ENCODE data around the gene NINJ2. TPM values are rescaled to one million over a fixed set of nuclear protein-coding genes. Genes with fewer than 3 reads are reported as not detected.

NINJ2 gene
- total RNA-seq, 2 experiments from 2014 or later = 5.1 to 7.5 TPM

DNA sequence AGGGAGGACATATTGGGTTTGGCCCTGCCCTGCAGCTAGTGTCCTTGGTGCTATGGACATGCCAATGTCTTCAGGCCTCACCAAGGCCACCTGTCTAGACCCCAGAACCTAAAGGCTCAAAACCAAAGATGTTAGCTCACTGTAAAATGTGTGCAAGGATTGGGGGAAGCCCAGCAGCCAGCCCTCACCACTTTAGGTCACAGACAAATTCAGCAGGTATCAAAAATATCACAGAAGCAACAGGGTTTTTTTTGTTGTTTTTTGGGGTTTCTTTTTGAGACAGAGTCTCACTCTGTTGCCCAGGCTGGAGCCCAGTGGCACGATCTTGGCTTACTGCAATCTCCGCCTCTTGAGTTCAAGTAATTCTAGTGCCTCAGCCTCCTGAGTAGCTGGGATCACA is 29.0 kb upstream of the NINJ2 start:
- peaks cover 3% of the 10 kb centered on the region for H3K4me1 Mint-ChIP-seq (ENCODE audit: low read depth)
- ChIA-PET POLR2A (interaction anchor here (0.6 kb wide), 1 partner anchor 228 kb away, joined by 4 read pairs; no protein-coding TSS in a partner anchor), CTCF (no interaction called here)
- H3K27me3 Mint-ChIP-seq = no peaks in the 10 kb centered on the region
- peaks cover 2% of the 10 kb centered on the region for H3K9me3 Mint-ChIP-seq
- no peak overlapping the region for H3K27ac Mint-ChIP-seq
- intact Hi-C loops (cut with micrococcal nuclease) = no loop called here
- H3K36me3 Mint-ChIP-seq = no peaks in the 10 kb centered on the region
- DNase-seq = no peak
- no peak overlapping the region for H3K4me3 Mint-ChIP-seq

DNA sequence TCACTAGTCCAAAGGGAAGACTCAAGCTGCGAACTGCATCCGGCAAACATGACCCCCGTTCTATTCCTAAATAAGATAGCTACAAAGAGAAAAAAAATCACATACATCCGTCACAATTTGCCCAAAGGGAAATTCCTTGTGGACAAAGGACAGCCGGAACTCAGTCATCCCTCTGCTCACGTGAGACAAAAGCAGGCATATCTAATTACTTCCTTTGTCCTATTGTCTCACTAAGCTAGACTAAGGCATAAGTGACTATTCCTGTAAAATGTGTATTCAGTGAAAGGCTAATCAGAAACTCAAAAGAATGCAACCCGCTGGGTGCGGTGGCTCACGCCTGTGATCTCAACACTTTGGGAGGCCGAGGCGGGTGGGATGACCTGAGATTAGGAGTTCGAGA is 27.2 kb upstream of the NINJ2 start:
- Mint-ChIP-seq H3K27ac (no peak overlapping the region), H3K4me3 (no peak overlapping the region), H3K36me3 (no peaks in the 10 kb centered on the region), H3K9me3 (no peaks in the 10 kb centered on the region), H3K4me1 (ENCODE audit: low read depth) (peaks cover 14% of the 10 kb centered on the region), H3K27me3 (no peaks in the 10 kb centered on the region)
- CTCF ChIA-PET = interaction anchor here (0.7 kb wide), 1 partner anchor 101 kb away, joined by 3 read pairs; no protein-coding TSS in a partner anchor
- intact Hi-C loops (cut with micrococcal nuclease) = no loop called here
- no peak for DNase-seq
- POLR2A ChIA-PET = no interaction called here

DNA sequence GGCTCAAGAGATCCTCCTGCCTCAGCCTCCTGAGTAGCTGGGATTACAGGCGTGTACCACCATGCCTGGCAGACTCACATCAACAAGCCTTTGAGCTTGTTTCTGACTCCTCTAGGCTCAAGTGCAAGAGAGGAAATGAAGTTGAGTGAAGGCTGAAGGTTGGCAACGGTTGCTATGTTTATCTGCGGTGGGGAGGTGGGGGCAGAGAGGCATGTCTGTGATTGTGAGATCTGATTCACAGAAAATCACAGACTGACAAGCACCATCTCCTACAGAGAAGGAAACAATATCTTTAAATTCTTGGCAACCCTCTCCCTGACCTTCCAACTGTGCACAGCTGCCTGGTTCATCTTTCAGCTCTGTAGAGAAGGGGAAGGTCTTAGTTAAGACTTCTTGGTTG is 22.1 kb upstream of the NINJ2 start:
- H3K4me1 Mint-ChIP-seq (ENCODE audit: low read depth) = peaks cover 36% of the 10 kb centered on the region
- H3K36me3 Mint-ChIP-seq = no peaks in the 10 kb centered on the region

DNA sequence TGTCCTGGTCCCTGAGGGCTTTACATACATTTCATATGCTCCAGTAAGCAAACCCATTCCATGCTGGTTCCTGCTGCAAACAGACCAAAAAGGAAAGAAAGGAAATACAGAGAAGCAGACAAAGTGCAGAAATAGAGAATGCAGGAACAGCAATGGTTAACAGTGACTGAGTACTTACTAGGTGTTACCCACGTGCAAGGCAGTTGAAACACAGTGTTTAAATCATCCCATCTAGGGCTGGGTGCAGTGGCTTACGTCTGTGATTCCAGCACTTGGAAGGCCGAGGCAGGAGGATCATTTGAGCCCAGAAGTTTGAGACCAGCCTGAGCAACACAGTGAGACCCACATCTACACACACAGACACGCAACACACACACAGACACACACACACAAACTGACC is 21.2 kb upstream of the NINJ2 start:
- H3K36me3 Mint-ChIP-seq = no peaks in the 10 kb centered on the region
- no peak overlapping the region for H3K27ac Mint-ChIP-seq
- H3K27me3 Mint-ChIP-seq = no peaks in the 10 kb centered on the region
- ChIA-PET CTCF (interaction anchor here (1.9 kb wide), 1 partner anchor 67 kb away, joined by 6 read pairs; no protein-coding TSS in a partner anchor), POLR2A (interaction anchor here (0.6 to 1.5 kb wide), 2 partner anchors 8 to 420 kb away, joined by 3 to 5 read pairs; no protein-coding TSS in a partner anchor)
- no peaks in the 10 kb centered on the region for H3K9me3 Mint-ChIP-seq
- no peak overlapping the region for H3K4me3 Mint-ChIP-seq
- H3K4me1 Mint-ChIP-seq (ENCODE audit: low read depth) = peaks cover 42% of the 10 kb centered on the region
- DNase-seq = no peak
- intact Hi-C loops (cut with micrococcal nuclease) = loop anchor here (2.0 kb wide), 1 partner anchor 16 kb away; no protein-coding TSS in a partner anchor

More for the DNA sequence above, 22.1 kb upstream of the NINJ2 start:
- ChIA-PET CTCF (interaction anchor here (1.0 to 2.8 kb wide), 6 partner anchors 17 to 69 kb away, joined by 3 to 24 read pairs (median 5); partner anchors contain the start of gene WNK1), POLR2A (interaction anchor here (0.7 to 2.0 kb wide), 9 partner anchors 9 to 109 kb away, joined by 3 to 12 read pairs (median 5); no protein-coding TSS in a partner anchor)
- no peaks in the 10 kb centered on the region for H3K9me3 Mint-ChIP-seq
- intact Hi-C loops (cut with micrococcal nuclease) = loop anchor here (1.0 to 2.0 kb wide), 4 partner anchors 11 to 67 kb away; partner anchors contain the start of gene WNK1
- no peak overlapping the region for H3K4me3 Mint-ChIP-seq
- no peaks in the 10 kb centered on the region for H3K27me3 Mint-ChIP-seq
- H3K27ac Mint-ChIP-seq = peak overlapping the region; percentile 77
- peak; percentile 92 for DNase-seq

DNA sequence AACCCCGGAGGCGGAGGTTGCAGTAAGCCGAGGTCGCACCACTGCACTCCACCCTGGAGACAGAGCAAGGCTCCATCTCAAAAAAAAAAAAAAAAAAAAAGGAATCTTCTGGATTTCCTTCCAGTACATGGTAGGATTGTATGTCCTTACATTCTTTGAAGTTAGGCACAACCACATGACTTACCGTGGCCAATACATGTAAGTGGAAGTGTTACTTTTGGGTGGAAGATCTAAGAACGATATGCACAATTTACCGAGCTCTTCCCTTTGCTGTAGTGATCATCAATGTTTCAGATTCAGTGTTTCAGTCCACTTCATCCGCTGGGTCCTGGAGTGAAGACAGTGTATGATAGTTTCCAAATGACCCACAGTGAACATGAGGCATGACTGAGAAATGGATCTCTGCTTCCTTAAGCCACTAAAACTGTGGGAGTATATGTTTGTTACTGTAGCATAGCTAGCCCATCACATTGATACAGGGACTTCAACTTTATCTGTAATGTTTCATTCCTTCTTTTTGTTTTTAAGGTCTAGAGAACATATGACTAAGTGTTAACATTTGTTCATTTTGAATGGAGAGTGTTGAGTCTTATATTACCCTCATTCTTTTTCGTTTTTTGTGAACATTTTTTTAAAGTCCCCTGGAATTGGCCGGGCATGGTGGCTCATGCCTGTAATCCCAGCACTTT is 18.5 kb upstream of the NINJ2 start:
- intact Hi-C loops (cut with micrococcal nuclease) = no loop called here
- Mint-ChIP-seq H3K27ac (no peak overlapping the region), H3K9me3 (no peaks in the 10 kb centered on the region), H3K4me1 (ENCODE audit: low read depth) (peaks cover 58% of the 10 kb centered on the region), H3K27me3 (no peaks in the 10 kb centered on the region), H3K4me3 (no peak overlapping the region), H3K36me3 (no peaks in the 10 kb centered on the region)
- ChIA-PET CTCF (interaction anchor here (0.6 to 1.0 kb wide), 2 partner anchors 9 to 132 kb away, joined by 3 read pairs; no protein-coding TSS in a partner anchor), POLR2A (no interaction called here)
- DNase-seq = no peak

DNA sequence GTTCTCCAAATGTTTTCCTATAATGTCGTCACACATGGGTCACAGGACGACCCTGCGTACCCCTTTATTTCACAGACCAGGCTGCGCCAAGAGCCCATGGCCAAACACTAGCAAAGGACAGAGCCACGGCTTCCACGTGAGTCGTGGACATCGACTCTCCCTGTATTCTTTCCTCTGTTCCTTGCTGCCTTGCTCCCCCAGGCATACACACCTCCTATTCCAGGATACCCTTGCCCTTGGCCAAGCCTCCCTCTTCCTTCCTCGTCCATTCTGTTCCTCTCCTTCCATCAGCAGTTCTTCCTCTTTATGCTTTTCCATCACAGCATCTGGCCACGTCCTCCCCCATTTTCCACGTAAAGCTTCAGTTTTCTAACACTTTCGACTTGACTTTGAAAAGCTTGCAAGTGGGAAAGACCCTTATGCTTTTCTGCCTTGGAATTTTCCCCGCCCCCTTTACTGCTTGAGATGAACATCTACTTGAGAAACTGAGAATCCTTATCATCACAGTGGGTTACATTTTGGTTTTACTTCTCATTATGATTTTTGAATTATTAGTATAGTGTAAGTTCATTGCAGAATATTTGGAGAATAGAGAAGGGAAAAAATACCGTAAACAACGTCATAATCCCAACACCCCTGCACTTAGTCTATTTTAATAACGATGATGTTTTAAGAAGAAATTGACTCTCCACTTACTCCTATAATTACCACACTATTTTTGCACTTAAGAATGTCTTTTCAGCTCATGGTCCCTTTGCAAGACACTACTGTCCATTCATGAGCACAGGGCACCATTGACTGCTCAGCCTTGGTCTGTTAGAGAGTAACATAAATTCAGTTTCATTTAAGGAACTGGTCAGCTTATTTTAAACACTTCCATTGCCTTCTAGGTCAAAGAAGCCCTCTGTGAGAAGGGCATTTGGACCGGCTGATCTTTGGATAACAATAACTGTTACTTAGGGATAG is 15.8 kb upstream of the NINJ2 start:
- intact Hi-C loops (cut with micrococcal nuclease) = no loop called here
- ChIA-PET CTCF (no interaction called here), POLR2A (interaction anchor here (0.7 to 1.1 kb wide), 3 partner anchors 10 to 128 kb away, joined by 3 to 6 read pairs (median 3); no protein-coding TSS in a partner anchor)
- Mint-ChIP-seq H3K36me3 (no peaks in the 10 kb centered on the region), H3K9me3 (no peaks in the 10 kb centered on the region), H3K4me3 (no peak overlapping the region), H3K4me1 (ENCODE audit: low read depth) (peaks cover 45% of the 10 kb centered on the region), H3K27ac (peak overlapping the region; percentile 2), H3K27me3 (no peaks in the 10 kb centered on the region)
- peak; percentile 48 for DNase-seq

DNA sequence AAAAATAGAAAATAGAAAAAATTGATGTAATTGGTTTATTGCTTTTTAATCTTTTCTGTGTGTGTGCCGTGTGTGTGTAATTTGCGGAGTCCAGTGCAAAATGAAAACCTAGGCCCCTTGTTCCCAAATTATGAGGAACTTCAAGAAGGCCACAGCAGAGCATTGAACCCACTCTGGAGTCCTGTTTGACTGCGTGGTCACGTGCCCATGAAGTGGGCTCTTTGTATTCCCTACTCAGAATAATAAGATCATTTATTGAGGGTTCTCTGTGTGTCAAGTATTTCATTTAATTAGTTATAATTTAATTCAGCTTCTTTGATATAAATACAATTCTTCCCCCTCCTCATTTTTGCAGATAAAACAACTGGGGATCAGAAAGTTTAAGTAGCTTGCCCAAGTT is 12.3 kb upstream of the NINJ2 start:
- Mint-ChIP-seq H3K9me3 (no peaks in the 10 kb centered on the region), H3K4me3 (no peak overlapping the region), H3K36me3 (no peaks in the 10 kb centered on the region), H3K4me1 (ENCODE audit: low read depth) (peaks cover 65% of the 10 kb centered on the region), H3K27ac (no peak overlapping the region), H3K27me3 (peaks cover 8% of the 10 kb centered on the region)
- DNase-seq = no peak
- POLR2A ChIA-PET = interaction anchor here (2.7 to 4.4 kb wide), 2 partner anchors 10 to 77 kb away, joined by 12 to 36 read pairs; partner anchors contain the start of gene WNK1
- intact Hi-C loops (cut with micrococcal nuclease) = loop anchor here (2.0 kb wide), 1 partner anchor 135 kb away; no protein-coding TSS in a partner anchor
- CTCF ChIA-PET = interaction anchor here (4.8 kb wide), 1 partner anchor 76 kb away, joined by 31 read pairs; the partner anchor contains the start of gene WNK1

DNA sequence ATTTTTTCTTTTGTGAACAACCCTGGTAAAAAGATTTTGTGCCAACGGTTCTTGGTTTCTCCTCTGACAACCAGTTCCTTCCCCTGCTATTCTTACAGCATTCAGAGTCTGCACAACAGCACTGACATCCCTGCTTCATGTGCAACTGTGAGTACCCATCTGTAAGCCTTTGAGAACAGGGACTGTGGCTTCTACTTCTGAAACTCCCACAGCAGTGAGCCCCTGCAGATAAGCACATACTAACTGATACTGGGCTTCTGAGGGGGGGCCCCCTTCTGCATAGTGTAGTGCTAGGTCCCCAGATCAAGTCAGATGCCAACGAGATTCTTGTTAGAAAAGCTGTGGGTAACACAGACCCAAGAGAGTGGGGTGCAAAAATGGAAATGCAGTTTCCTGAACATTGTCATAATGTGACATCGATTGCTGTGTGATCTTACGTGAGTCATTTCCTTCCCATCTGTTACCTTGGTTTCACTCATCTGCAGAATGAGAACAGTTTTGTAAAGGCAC is 11.1 kb upstream of the NINJ2 start:
- intact Hi-C loops (cut with micrococcal nuclease) = loop anchor here (1.0 to 2.0 kb wide), 8 partner anchors 8 to 136 kb away; no protein-coding TSS in a partner anchor

DNA sequence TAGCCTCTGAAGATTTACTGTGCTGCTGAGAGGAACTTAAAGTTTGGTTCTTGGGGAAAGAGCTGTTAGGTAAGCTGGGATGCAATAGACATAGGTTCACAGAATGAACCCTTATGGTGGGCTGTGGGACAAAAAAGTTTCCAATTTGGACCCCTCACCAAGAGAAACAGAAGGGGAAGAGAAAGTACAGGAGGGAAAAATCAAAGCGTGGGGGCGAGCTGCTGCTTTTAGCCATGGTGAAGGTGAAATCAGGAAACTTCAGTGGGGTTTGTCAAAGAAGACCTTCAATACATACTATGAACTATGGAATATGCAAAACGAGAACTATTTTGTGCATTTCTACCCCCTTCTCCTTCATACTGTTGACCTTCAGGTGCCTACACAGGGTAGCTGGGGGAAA is 10.6 kb upstream of the NINJ2 start:
- H3K9me3 Mint-ChIP-seq = no peaks in the 10 kb centered on the region
- POLR2A ChIA-PET = interaction anchor here (0.9 to 4.4 kb wide), 6 partner anchors 12 to 131 kb away, joined by 3 to 36 read pairs (median 5); partner anchors contain the start of gene WNK1
- DNase-seq = no peak

More for the DNA sequence above, 11.1 kb upstream of the NINJ2 start:
- CTCF ChIA-PET = interaction anchor here (0.7 to 4.8 kb wide), 6 partner anchors 11 to 199 kb away, joined by 3 to 31 read pairs (median 5); partner anchors contain the start of genes NINJ2 and WNK1
- Mint-ChIP-seq H3K27me3 (peaks cover 8% of the 10 kb centered on the region), H3K27ac (peak overlapping the region; percentile 85), H3K4me3 (peak overlapping the region; percentile 70), H3K4me1 (ENCODE audit: low read depth) (peaks cover 65% of the 10 kb centered on the region), H3K9me3 (no peaks in the 10 kb centered on the region), H3K36me3 (peaks cover under 1% of the 10 kb centered on the region)
- POLR2A ChIA-PET = interaction anchor here (0.5 to 4.4 kb wide), 6 partner anchors 11 to 130 kb away, joined by 3 to 36 read pairs (median 6); partner anchors contain the start of gene WNK1
- peak; percentile 90 for DNase-seq

DNA sequence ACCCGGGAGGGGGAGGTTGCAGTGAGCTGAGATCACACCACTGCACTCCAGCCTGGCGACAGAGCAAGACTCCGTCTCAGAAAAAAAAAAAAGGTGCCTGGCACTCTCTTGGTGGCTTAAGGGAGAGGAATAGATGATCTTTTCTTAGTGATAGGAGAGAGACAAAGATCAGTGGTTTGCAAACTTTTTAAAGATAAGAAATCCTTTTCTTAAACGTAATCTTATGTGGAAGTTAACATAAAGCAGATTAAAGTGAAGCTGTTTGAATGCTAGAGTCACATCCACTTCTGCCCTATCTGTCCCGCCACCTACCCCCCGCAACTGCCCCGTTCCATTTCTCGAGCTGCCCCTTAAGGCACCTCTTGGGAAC is 6.3 kb upstream of the NINJ2 start:
- Mint-ChIP-seq H3K9me3 (no peaks in the 10 kb centered on the region), H3K27me3 (peaks cover 8% of the 10 kb centered on the region), H3K27ac (peak overlapping the region; percentile 79), H3K4me3 (no peak overlapping the region), H3K36me3 (peaks cover 2% of the 10 kb centered on the region), H3K4me1 (ENCODE audit: low read depth) (peaks cover 73% of the 10 kb centered on the region)
- intact Hi-C loops (cut with micrococcal nuclease) = loop anchor here (1.0 to 5.0 kb wide), 8 partner anchors 15 to 278 kb away; partner anchors contain the start of gene RAD52
- ChIA-PET POLR2A (interaction anchor here (0.9 to 3.9 kb wide), 7 partner anchors 10 to 85 kb away, joined by 3 to 31 read pairs (median 5); partner anchors contain the start of gene WNK1), CTCF (interaction anchor here (1.0 to 4.6 kb wide), 9 partner anchors 7 to 145 kb away, joined by 3 to 69 read pairs (median 4); partner anchors contain the start of gene WNK1)
- DNase-seq = no peak

More for the DNA sequence above, 10.6 kb upstream of the NINJ2 start:
- H3K4me1 Mint-ChIP-seq (ENCODE audit: low read depth) = peaks cover 65% of the 10 kb centered on the region
- peak overlapping the region; percentile 70 for H3K4me3 Mint-ChIP-seq
- CTCF ChIA-PET = interaction anchor here (0.7 to 4.8 kb wide), 6 partner anchors 11 to 199 kb away, joined by 3 to 31 read pairs (median 5); partner anchors contain the start of genes NINJ2 and WNK1
- peaks cover 8% of the 10 kb centered on the region for H3K27me3 Mint-ChIP-seq
- H3K36me3 Mint-ChIP-seq = peaks cover 2% of the 10 kb centered on the region
- H3K27ac Mint-ChIP-seq = peak overlapping the region; percentile 85
- intact Hi-C loops (cut with micrococcal nuclease) = loop anchor here (1.0 to 2.0 kb wide), 8 partner anchors 8 to 137 kb away; no protein-coding TSS in a partner anchor
